IMR-90 (cell line): ENCODE results near the gene DPP10. TPM values are rescaled to one million over a fixed set of nuclear protein-coding genes. Genes with fewer than 3 reads are reported as not detected.
"Not testable (repeated sequence)": the region's sequence is repeated elsewhere in the genome, so short reads cannot be mapped to it uniquely, and the experiment has no call there.

Experiments used
- ATAC-seq: fragments of 200-7000 bp; cut with Tn5 transposase; 2 replicates; pipeline ENCODE4 v1.9.1; 2020; ENCODE audit warnings: low read depth, mild to moderate bottlenecking, moderate library complexity
- BruUV-seq: library from RNA; stranded (reverse); fragments of 400-500 nt; replicated peaks from 2 replicates; lab custom pipeline; 2021; lab: Mats Ljungman, UMichigan
- CTCF ChIA-PET: fragments of 300-600 bp; formaldehyde crosslinking; extraction: SDS; loops from one replicate; lab custom pipeline; 2021; ENCODE audit warnings: antibody characterized with exemption; lab: Yijun Ruan, JAX
- POLR2A ChIA-PET: fragments of 300-600 bp; sonication (Branson Sonifier 250); formaldehyde crosslinking; loops from one replicate; lab custom pipeline; 2022; ENCODE audit warnings: antibody characterized with exemption; ENCODE audit not compliant: unreplicated experiment; lab: Charles Lee
- DNase-seq: peaks from one replicate; pipeline ENCODE4 v3.0.0; 2013
- H2AFZ ChIP-seq: replicated peaks from 2 replicates; pipeline ENCODE3; 2013; ENCODE audit warnings: low read length, mild to moderate bottlenecking; ENCODE audit not compliant: poor library complexity
- H2AK5ac ChIP-seq: 2 replicates; pipeline ENCODE4 v1.6.1; 2013; ENCODE audit warnings: low read depth, low read length, inconsistent platforms
- H2AK9ac ChIP-seq: replicated peaks from 2 replicates; pipeline ENCODE3; 2013; ENCODE audit warnings: mild to moderate bottlenecking, low read depth, low read length, moderate library complexity; ENCODE audit not compliant: poor library complexity
- H2BK120ac ChIP-seq: 2 replicates; pipeline ENCODE4 v1.6.1; 2013; ENCODE audit warnings: low read depth, low read length, inconsistent platforms
- H2BK15ac ChIP-seq: 3 replicates; pipeline ENCODE4 v1.6.1; 2013; ENCODE audit warnings: low read depth, low read length, inconsistent platforms
- H2BK20ac ChIP-seq: 2 replicates; pipeline ENCODE4 v1.6.1; 2013; ENCODE audit warnings: low read depth, mild to moderate bottlenecking, inconsistent platforms, low read length, moderate library complexity
- H2BK5ac ChIP-seq: 2 replicates; pipeline ENCODE4 v1.6.1; 2013; ENCODE audit warnings: mild to moderate bottlenecking, low read depth, low read length, inconsistent platforms; ENCODE audit not compliant: poor library complexity, severe bottlenecking
- H3K14ac ChIP-seq: replicated peaks from 2 replicates; pipeline ENCODE4 v1.6.1; 2013; ENCODE audit warnings: low read depth, low read length, inconsistent platforms
- H3K18ac ChIP-seq: 2 replicates; pipeline ENCODE4 v1.6.1; 2013; ENCODE audit warnings: low read depth, low read length, control low read depth
- H3K23ac ChIP-seq: 2 replicates; pipeline ENCODE4 v1.6.1; 2013; ENCODE audit warnings: low read depth, low read length, inconsistent platforms
- H3K27ac ChIP-seq: 2 replicates; pipeline ENCODE4 v1.5.1; 2013; ENCODE audit warnings: mild to moderate bottlenecking, control low read depth, low read length; ENCODE audit not compliant: insufficient read depth
- H3K27me3 ChIP-seq: 2 replicates; pipeline ENCODE4 v1.6.1; 2013; ENCODE audit warnings: low read length; ENCODE audit not compliant: control insufficient read depth, insufficient read depth
- H3K36me3 ChIP-seq: 2 replicates; pipeline ENCODE4 v1.6.1; 2013; ENCODE audit warnings: low read length, mixed read lengths; ENCODE audit not compliant: control insufficient read depth, insufficient read depth
- H3K4ac ChIP-seq: 2 replicates; pipeline ENCODE4 v1.6.1; 2013; ENCODE audit warnings: low read depth, low read length, inconsistent platforms
- H3K4me1 ChIP-seq: 2 replicates; pipeline ENCODE4 v1.6.1; 2013; ENCODE audit warnings: low read length, mixed read lengths; ENCODE audit not compliant: control insufficient read depth, insufficient read depth
- H3K4me2 ChIP-seq: 2 replicates; pipeline ENCODE4 v1.6.1; 2013; ENCODE audit warnings: low read depth, mild to moderate bottlenecking, control low read depth, low read length, moderate library complexity
- H3K4me3 ChIP-seq: 2 replicates; pipeline ENCODE4 v1.5.1; 2013; ENCODE audit warnings: low read depth, mild to moderate bottlenecking, control low read depth, low read length, moderate library complexity; ENCODE audit not compliant: insufficient read depth
- H3K56ac ChIP-seq: 2 replicates; pipeline ENCODE4 v1.6.1; 2013; ENCODE audit warnings: low read length, inconsistent platforms; ENCODE audit not compliant: insufficient read depth; ENCODE audit errors: extremely low read depth
- H3K79me1 ChIP-seq, 2 experiments: 2 replicates each; pipeline ENCODE4 v1.6.1; 2013; ENCODE audit warnings: low read length in 2 of 2, inconsistent platforms in 1 of 2, low read depth in 1 of 2
- H3K9ac ChIP-seq: 2 replicates; pipeline ENCODE4 v1.6.1; 2013; ENCODE audit warnings: low read depth, low read length, control low read depth
- H3K9me1 ChIP-seq: 2 replicates; pipeline ENCODE4 v1.6.1; 2013; ENCODE audit warnings: low read length, inconsistent platforms; ENCODE audit not compliant: insufficient read depth
- H3K9me3 ChIP-seq: 2 replicates; pipeline ENCODE4 v1.6.1; 2013; ENCODE audit warnings: low read length; ENCODE audit not compliant: control insufficient read depth, insufficient read depth
- H4K20me1 ChIP-seq: 2 replicates; pipeline ENCODE4 v1.6.1; 2013; ENCODE audit warnings: low read length, inconsistent platforms; ENCODE audit not compliant: insufficient read depth
- H4K5ac ChIP-seq: 2 replicates; pipeline ENCODE4 v1.6.1; 2013; ENCODE audit warnings: mild to moderate bottlenecking, low read depth, low read length, control low read depth
- H4K8ac ChIP-seq, 2 experiments: 2 replicates each; pipeline ENCODE4 v1.6.1; 2013; ENCODE audit warnings: low read depth in 2 of 2, low read length in 2 of 2, control low read depth in 1 of 2, inconsistent platforms in 1 of 2
- H4K91ac ChIP-seq: 2 replicates; pipeline ENCODE4 v1.6.1; 2013; ENCODE audit warnings: low read depth, low read length, inconsistent platforms; ENCODE audit not compliant: insufficient read depth
- WGBS, 2 experiments: methylation state at CpG; one replicate each; pipeline versions ENCODE4 v1.1.5 to v1.1.7; 2013; ENCODE audit warnings: missing lambda C conversion rate in 2 of 2; ENCODE audit not compliant: insufficient read length in 1 of 2; ENCODE audit errors: extremely low coverage in 2 of 2; 5-methylcytosine and 5-hydroxymethylcytosine counted together
- dilution Hi-C: fragments of 300-500 bp; cut with HindIII; formaldehyde crosslinking; loops from one replicate; pipeline ENCODE4 v1.14.3; 2018; ENCODE audit warnings: low sequenced_read_pairs; ENCODE audit not compliant: unreplicated experiment
- in situ Hi-C: fragments of 300-500 bp; cut with MboI; formaldehyde crosslinking; loops from 3 replicates; pipeline ENCODE4 v1.14.3; 2019; ENCODE audit warnings: low sequenced_read_pairs, inconsistent platforms, mixed read lengths
- intact Hi-C: fragments of 100-400 bp; cut with micrococcal nuclease; formaldehyde crosslinking; loops from 2 replicates; pipeline ENCODE4 v1.10.0; 2022
- polyA plus RNA-seq, 3 experiments: library from polyadenylated mRNA; depleted of rRNA; stranded (reverse); fragments of >200 nt; gene quantifications; 2 replicates each; pipeline ENCODE4 v1.2.3, GENCODE V29; 2012; ENCODE audit warnings: low replicate concordance in 1 of 3
- total RNA-seq: library from RNA; depleted of rRNA; stranded (reverse); fragments of >200 nt; gene quantifications from 2 replicates; pipeline ENCODE4 v1.2.3, GENCODE V29; 2012

Gene DPP10
- total and polyA plus RNA-seq, 2 of the 4 experiments (the other 2 are of a cell fraction): not detected

DNA sequence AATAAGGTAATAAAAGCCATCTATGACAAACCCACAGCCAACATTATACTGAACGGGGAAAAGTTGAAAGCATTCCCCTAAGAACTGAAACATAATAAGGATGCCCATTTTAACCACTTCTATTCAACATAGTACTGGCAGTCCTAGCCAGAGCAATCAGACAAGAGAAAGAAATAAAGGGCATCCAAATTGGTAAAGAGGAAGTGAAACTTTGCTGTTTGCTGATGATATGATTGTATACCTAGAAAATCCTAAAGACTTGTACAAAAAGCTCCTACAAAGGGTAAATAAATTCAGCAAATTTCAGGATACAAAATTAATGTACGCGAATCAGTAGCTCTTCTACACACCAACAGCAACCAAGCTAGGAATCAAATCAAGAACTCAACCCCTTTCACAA lies 579.6 kb downstream of the DPP10 start:
- intact Hi-C loops, H3K9me3 ChIP-seq, H4K5ac ChIP-seq, DNase-seq, H2AFZ ChIP-seq, H2BK15ac ChIP-seq, H2BK120ac ChIP-seq, H3K4me1 ChIP-seq, H2BK5ac ChIP-seq, CTCF ChIA-PET, H3K9me1 ChIP-seq, H2AK9ac ChIP-seq, H4K20me1 ChIP-seq, H2BK20ac ChIP-seq, H3K4ac ChIP-seq, H3K56ac ChIP-seq, H3K9ac ChIP-seq, H3K27me3 ChIP-seq, H3K14ac ChIP-seq, BruUV-seq, H2AK5ac ChIP-seq, H3K4me2 ChIP-seq, H3K36me3 ChIP-seq, in situ Hi-C loops, H3K23ac ChIP-seq, H3K79me1 ChIP-seq, H4K91ac ChIP-seq, H3K18ac ChIP-seq, H3K27ac ChIP-seq, POLR2A ChIA-PET, H3K4me3 ChIP-seq, H4K8ac ChIP-seq, ATAC-seq, dilution Hi-C loops: not testable (repeated sequence)
- WGBS, 2 experiments: no CpG with 5 or more reads among the region's 3 CpGs
